ENCODE data around the gene CHST12. TPM values are rescaled to one million over a fixed set of nuclear protein-coding genes. Genes with fewer than 3 reads are reported as not detected.

Gene CHST12
- total RNA-seq = 0.43 and 1.7 TPM in 2 replicates

DNA sequence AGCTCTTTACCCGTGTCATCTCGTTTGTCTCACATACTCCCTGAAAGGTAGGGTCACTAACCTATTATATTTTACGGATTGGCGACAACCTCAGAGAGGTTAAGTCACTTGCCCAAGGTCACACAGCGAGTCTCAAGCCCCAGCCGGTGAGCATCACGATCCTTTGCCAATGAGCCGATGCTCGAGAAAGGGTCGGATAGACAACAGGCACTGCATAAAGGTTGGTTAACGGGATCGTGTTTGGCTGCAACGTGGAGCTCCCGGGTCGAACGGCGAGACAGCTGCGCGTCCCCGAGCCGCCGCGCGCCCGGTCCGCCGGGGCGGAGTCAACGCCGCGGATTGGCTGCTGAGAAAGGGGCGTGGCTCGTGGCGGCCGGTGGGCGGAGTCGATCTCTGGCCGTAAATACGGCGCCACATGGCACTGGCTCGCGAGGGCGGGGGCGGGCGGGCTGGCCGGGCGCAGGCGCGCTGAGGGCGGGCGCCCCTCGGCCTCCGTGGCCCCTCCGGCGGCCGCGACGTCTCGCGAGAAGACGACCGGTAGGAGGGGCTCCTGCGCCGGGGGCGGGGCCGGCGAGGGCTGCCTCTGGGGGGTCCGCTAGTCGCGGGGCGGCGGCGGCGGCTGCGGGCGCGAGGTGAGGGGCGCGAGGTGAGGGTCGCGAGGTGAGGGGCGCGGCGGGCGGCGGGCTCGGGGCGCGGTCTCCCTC, at the start of gene CHST12:
Gene CHST12, plus strand, starts transcription at position 598 of the 704 bp plus-strand sequence. CDS start 29,029 bp downstream, outside the sequence.

GRCh38 chr7:2354186-2354938, 49.0 kb upstream of the CHST12 start, which contains the start of gene EIF3B:
TSS of gene EIF3B (plus strand) at chr7:2354827. CDS start at chr7:2354922, 95 bp downstream.

GRCh38 chr7:2476298-2476697, 72.9 kb downstream of the CHST12 start, which contains the start of gene GRIFIN:
TSS of gene GRIFIN (minus strand) at chr7:2476398. CDS start at chr7:2476383, 15 bp downstream.

Other genes starting within 250 kb of the CHST12 start
- gene MAD1L1, start 170.7 kb upstream of the CHST12 start, total RNA-seq = 70.1 and 92.8 TPM in 2 replicates
- 16.9 and 17.3 TPM in 2 replicates for gene MRM2, start 161.4 kb upstream of the CHST12 start, total RNA-seq
- gene NUDT1, start 161.4 kb upstream of the CHST12 start, total RNA-seq = 9.0 and 13.5 TPM in 2 replicates
- gene SNX8, start 89.2 kb upstream of the CHST12 start, total RNA-seq = 7.5 and 8.4 TPM in 2 replicates
- 254 and 325 TPM in 2 replicates for gene EIF3B, start 48.8 kb upstream of the CHST12 start, total RNA-seq
- gene GRIFIN, start 72.8 kb downstream of the CHST12 start, total RNA-seq = not detected in 2 replicates
- 2.1 and 18.6 TPM in 2 replicates for gene LFNG, start 116.2 kb downstream of the CHST12 start, total RNA-seq
- 23.4 and 34.7 TPM in 2 replicates for gene BRAT1, start 151.9 kb downstream of the CHST12 start, total RNA-seq
- 5.8 and 7.2 TPM in 2 replicates for gene IQCE, start 155.4 kb downstream of the CHST12 start, total RNA-seq
- gene TTYH3, start 228.4 kb downstream of the CHST12 start, total RNA-seq = 16.6 and 32.5 TPM in 2 replicates